CD4-positive, alpha-beta T cell treated with Interleukin-21 for 1 hour (primary cell): ENCODE measurements around the gene CENPP.

ENCODE experiments used
- DNase-seq: peaks from one replicate; pipeline ENCODE4 v3.0.0-alpha.2; 2020

CENPP gene

DNA sequence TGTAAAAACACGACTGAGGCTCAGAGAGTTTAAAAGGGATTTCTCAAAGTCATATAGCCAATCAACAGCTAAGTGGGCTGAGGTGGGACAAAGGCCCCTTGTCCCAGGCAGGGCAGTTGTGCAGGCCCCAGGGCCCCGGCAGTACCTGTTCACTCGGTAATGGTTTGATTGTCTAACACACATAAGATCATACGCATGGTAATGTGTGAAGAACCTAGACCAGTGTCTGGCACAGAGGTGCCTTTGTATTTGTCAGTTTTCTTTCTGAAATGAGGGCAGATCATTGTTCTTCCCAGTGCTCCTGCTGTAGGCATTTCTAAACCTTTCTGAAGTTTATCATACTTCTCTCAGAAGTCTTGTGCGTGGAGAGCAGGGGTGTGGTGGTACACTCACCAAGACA is 277.3 kb downstream of the CENPP start:
- DNase-seq, result no peak

DNA sequence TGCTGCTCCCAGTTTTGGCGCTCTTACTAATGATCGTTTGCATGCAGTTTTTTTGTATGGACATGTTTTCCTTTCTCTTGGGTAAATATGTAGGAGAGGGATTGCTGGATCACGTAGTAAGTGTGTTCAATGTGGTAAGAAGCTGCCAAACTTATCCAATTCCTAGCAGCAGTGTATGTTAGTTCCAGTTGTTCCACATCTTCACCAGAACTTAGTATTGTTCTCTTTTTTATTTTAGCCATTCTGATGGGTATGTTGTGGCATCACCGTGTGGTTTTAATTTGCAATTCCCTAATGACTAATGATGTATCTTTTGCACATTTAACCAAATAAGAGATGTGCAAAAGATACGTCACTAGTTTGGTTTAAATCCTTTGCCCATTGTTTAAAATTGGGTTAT is 278.2 kb downstream of the CENPP start:
- DNase-seq, result no peak

DNA sequence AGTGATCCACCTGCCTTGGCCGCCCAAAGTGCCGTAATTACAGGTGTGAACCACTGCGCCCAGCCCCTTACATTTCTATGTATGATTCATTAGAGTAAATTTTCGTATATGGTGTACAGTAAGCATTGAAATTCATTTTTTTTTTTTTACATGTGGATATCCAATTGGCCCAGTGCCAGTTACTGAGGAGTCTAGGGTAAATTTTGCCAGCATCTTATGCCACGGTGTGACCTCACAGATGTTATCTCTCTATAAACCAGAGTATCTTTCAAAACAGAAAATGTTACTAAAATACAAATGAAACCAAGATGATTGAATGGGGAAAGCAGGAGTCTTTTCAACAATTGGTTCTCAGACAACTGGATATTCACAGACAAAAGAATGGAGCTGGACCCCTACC is 279.5 kb downstream of the CENPP start:
- DNase-seq, result no peak

DNA sequence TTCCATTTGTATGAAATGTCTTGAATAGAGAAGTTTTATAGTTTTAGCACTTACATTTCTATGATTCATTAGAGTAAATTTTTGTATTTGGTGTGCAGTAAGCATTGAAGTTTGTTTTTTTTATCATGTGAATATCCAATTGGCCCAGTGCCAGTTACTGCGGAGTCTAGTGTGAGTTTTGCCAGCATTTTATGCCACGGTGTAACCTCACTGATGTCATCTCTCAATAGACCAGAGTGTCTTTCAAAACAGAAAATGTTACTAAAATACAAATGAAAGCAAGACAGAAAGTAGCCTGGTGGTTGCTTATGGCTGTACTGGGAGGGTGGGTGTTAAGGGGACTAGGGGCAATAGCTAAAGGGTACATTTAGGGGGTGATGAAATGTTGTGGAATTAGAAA is 281.3 kb downstream of the CENPP start:
- no peak for DNase-seq

DNA sequence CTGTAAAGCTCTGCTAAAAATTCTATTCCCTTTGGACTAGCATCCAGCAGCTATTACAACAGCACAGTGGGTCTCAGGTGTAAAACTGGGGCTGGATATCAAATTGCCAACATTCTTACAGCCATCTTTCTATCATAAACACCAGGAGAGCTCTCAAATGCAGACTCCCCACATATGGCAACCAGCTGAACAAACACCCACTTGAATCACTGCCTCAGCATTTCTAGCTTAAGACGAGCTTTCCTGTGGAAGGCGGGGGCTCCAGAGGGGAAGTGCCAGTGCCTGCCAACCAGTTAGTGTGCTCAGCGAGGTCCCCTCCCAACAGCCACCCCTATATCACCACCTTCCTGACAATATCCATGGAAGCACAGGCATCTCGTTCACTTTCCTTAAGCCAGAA is 282.0 kb downstream of the CENPP start:
- DNase-seq, result no peak

DNA sequence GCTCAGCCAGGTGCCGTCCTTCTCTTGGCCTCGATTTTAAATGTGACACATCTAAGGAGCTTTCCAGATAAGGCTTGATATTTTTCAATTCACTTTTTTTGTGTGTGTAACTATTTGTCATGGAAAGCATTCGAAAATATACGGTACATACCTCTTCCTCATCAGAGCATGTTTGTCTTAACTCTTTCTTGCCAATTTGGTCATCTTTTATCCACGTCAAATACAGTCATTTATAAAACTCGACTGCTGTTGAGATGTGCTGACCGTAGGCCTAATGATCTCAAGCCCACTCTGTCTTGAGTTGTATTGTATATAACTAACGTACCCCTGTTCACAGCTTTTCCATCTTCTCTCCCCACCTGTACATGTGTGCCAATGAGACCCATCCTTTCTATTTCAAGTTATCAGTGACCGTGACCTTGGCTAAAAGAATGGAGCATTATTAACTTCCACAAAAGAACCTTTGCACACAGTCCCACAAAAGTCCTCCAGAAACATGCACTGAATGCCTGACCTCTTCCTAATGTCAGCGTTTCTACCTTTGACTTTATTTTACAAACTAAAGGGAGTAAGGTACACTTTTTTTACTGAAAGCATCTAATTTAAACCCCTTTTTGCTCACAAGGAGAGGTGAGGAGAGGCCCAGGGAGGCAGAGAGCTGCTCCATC is 282.6 kb downstream of the CENPP start:
- DNase-seq, result no peak

DNA sequence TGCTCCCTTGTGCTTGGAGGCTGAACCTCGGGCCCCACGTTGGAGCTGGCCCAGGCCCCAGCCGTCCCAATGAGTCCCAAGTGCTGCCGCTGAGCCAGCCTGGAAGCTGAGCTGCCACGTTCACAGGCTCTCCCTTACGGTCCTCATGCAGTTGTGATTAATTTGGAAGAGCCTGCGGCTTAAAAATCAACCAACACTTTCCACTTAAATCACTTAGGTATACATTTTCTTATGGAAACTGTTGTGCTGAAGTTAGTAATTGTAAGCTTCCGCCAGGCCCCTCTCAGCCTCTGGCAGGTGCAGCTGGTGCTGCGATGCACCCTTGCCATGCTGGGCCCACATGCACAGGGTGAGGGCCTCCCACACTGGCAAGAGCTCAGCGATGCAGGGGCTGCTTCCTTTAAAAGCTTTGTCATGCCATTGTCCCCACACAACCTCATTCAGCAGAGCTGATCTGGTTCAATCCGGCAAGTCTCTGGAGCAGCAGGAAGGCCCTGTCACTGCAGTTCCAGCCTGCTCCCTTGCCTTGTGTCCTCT is 283.2 kb downstream of the CENPP start:
- no peak for DNase-seq

DNA sequence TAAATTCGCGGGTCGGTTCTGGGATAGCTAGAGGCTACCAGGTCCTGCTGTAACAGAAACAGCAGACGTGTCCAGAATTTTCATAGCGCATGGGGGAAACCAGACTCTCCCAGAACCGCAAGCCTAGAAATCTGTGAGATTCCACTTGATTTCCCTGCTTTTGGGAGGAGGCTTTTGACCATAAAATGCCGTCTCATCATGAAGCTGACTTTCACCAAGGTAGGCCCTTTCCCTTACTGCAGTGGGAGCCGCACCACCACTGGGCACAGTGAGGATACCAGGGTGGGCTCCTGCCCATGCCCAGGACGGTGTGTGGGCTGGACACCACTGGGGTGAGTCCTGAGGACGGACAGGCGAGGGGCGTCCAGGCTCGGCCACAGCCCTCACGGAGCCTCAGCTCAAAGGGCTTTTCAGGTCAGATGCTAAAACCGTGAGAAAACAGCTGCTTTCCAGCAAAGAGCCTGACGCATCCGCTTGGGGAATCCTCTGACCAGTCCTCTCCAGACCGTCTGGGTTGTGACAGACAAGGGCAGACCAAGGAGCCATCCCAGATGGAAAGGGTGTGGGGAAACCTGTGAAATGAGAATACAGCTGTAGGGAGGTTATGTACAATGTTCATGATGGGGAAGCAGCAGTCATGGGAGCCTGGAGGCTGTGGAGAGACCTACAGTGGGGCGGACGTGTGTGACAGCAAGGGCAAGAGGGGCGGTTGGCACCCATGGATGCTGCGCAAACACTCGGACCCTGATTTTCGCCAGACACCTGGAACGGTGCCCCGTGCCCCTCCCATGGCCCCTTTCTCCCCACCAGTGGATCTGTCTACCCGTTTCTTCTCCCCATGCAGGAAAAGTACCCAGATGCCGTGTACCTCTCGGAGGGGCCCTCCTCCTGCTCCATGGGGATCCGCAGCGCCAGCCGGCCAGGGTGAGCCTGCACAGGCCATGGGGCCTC is 285.0 kb downstream of the CENPP start:
- no peak for DNase-seq

DNA sequence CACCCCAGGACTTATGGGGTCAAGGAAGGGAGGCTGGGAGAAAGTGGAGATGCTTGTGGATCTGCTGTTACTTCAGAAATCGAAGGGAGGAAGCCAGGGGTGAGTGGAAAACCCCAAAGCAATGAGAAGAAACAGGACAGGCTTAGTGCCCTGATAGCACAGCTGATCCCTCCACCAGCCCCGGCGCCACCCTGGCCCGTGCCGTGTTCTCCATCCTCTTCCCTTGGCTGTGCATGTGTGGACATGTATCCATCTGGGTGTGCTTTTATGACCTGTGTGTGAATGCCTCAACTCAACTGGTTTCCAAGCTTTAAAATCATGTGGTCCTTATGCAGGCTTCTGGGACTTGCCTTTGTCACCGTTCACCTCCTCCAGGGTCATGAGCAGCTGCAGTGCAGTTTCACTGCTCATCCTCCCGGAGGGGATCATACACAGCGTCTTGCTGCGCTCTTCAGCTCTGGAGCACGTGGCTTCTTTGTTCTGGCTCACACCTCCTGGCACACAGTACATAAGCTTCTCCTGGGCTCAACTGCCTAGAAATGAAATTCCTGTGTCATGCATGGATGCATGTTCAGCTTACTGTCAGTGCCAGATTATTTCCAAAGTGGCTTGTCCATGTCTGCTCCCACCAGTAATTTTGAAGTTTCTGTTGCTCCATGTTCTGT is 286.0 kb downstream of the CENPP start:
- DNase-seq, result no peak

DNA sequence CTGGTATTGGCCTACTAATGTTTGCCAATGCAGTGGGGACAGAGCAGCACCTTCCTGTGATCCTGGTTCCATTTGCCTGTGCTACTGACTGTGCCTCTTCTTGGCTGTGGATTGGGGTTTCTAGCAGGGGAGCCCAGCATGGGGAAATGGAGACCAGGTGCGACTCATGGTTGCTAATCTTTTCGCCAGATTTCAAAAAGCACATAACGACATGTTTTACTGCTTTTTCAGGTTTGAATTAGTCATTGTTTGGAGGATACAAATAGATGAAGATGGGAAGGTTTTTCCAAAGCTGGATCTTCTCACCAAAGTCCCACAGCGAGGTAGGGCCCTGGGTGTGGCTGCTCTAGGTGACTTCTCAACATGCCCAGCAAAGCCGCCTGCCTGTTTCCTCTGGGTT is 286.5 kb downstream of the CENPP start:
- DNase-seq, result no peak

DNA sequence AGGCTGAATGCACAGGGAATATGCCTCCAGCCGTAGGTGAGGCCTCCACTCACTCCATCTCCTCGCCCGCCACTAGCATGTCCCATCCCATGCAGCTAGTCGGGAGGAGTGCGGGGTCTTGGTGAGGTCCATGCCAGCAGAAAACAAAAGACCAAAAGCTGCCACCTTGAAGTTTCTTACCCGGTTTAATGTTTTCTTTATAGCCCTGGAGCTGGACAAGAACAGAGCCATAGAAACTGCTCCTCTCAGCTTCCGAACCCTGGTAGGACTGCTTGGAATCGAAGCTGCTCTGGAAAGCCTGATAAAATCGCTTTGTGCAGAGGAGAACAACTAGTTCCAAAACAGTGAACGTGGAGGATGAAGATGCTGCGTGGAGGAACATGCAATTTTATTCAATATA is 287.1 kb downstream of the CENPP start:
- no peak for DNase-seq

DNA sequence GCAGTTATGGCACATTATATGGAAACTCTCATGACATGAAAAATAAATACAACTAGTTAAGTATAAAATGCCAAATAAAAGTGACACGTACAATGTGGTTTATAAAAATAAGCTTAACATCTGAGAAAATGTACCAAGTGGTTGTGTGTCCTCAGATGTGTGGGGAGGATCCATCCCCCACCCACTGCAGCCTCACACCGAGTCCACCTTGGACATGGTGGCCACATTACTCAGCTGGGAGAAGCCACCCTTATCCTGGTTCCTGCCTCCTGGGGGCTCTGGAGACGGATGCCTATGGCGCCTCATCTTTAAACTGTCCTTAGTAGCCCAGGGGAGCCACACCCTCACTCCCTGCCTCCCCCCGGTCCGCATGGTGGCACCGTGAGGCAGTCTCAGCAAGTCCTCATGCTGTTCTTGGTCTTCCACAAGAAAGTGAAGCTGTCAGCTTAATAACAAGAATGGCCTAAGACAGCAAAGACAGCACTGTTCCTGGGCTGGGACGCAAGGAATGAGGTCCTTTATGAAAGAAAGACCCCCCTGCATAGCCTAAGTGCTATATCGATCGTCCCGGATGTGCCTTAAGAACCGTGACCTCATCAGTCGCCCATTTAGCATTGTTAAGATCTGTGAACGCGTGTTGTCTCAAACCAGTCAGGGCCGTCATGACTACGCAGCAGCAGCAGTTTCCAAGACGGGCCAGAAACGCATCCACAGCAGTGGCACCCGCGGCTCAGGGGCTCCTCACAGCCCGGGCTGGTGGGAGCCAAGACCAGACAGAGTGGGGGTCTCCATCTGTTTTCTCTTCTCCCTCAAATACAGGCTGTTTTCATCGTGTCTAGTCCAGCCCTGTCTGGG is 287.7 kb downstream of the CENPP start:
- no peak for DNase-seq

DNA sequence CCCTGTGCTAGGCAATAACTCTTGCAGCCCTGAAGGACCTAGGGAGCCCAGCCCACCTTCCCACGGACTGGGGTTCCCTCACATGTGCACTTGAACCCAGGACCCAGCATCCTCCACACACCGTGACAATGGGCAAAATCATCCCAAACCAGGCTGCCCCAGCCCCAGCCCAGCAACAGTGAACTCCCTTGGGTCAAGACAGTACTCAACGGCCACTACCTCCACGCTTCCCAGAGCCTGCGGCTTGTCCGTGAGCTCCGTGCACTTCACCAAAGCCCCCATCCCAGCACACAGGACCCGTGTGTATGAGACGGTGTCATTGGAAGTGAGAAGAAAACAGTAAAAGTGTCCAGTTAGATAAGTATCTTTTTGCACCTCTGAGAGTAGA is 288.4 kb downstream of the CENPP start:
- DNase-seq, result no peak

DNA sequence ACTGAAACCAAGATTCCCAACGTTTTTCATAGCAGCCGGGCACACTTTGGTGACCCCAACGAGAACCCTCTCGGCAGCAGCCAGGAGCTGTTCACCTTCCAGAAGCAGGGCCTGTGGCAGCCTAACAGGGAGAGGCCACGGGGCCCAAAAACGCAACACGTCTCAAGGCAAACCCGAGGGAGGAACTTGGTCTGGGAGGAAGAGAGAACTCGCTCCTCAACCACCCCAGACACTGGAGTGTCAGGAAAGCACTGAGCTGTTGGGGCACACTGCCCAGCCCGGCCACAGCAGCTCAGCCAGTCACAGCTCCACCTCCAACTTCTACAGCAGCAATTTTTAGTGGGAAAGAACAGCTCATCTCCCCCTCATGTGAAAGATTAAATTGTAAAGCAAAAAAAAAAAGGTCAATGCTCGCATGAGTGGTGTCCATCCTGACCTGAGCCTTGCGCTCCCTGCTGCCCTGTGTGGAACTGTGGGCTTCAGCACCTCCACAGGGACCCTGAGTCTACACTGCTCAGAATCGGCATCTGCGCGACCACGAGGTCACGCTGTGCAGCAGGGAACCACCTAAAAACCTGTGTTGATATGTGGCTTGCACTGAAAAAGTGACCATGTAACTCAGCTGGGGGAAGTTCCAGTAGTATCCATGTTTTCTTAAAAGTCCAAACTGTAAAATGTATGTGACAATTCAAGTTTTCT is 289.2 kb downstream of the CENPP start:
- no peak for DNase-seq

DNA sequence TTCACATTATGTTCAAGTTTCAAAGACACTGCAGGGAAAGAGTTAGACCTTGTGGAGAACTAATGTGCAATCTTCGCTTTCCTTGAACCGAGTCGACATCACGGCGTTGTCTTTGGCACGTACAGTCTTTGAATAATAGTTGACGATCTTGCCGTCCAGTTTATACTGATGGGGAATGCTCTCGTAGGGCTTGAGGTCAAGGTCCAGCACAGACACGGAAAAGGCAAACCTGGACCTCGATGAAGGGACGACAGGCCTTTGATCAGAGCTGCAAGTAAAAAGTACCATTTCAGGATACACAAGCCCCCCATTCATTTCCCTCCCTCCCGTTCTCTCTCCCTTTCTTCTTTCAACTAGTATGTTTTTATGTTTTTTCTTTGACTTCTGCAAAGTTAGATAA is 290.0 kb downstream of the CENPP start:
- no peak for DNase-seq

DNA sequence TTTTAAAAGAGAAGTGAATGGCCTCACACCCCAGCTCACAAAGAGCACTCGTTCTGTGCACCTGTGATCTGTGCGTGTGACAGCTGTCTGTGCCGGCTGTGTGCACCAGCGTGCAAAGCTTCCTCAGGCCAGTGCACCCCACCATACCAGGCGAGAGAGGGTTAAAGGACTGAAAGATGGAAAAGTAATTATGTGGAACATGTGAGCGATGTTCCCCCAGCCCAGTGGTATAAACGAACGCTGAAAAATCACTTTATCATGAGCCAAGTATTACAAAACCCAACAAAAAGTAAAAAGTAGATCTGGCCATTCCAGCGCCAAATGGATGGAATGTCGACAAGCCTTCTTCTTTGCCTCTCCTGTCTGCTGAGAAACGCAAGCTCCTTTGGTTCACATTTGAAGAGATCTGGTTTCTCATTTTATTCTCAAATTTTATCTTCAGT is 290.5 kb downstream of the CENPP start:
- DNase-seq, result no peak

DNA sequence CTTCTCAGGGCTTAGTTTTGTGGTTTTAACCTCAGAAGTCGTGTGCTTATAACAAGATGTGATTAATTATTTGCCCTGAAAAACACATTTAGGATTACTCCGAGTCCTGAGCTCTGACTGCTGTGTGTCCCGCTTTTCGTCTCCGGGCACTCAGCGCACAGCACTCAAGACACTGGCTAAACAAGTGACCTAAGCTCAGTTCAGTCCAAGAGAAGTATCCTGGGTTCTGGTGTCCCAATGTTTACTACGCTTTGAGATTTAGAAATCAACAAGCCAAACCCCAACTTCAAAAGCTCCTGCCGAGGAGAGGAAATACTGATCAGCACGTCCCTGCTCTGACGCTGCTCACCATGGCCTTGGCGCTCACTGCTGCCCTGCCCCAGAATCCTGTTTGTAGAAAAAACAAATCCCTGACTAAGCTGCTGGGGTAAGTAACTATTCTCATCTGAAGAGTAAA is 290.9 kb downstream of the CENPP start:
- DNase-seq, result no peak

DNA sequence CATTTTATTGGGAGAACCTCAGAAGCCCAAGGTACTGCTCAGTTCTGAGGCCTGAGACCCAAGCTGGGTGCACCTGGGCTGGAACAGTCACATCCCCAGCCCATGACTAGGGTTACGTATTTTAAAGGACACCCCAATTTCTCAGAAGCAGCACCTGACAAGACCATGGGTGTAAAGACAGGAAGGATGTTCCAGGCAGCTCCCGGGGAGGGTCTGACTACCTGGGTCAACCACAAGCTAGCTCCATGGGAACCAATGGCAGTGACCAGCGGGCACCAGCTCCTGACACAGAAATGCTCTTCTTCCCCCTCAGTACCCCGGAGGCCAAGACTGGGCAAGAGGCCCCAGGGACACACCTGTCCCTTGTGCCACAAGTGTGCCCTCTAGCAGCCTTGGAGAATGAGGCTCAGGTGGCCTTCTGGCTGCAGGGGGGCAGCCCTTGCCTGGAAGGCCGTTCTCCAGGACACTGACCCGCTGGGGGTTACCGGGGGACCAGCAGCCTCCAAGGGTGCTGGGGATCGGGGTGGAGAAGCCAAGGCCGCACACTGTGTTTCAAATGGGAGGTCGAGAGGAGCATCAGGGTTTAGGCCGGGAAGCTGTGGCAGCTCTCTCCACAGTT is 291.6 kb downstream of the CENPP start:
- no peak for DNase-seq

DNA sequence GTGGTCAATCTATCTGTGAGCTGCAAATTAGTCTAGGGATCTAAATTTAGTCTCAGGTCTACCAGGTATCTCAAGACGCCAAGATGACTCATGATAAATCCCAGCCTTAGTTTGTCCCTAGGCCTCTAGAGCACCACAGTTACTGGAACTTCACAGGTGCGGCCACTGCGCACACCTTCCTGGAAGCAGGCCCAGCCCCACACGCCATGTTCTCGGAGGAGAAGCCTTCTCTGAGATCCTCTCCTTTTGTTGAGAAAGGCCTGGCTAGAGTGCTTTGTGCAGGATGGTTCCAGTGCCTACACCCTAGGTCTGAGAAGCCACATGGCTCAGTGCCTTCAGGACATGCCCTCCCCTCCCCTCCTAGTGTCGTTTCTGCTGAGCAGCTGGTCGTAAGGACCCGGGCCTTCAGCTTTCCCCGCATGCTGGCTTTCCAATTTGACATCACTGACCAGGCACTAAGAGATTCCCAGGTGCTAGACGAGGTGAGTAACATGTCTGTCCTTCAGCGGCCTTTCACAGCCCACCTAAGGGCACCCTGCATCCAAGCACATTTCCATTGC is 292.3 kb downstream of the CENPP start:
- DNase-seq, result no peak

DNA sequence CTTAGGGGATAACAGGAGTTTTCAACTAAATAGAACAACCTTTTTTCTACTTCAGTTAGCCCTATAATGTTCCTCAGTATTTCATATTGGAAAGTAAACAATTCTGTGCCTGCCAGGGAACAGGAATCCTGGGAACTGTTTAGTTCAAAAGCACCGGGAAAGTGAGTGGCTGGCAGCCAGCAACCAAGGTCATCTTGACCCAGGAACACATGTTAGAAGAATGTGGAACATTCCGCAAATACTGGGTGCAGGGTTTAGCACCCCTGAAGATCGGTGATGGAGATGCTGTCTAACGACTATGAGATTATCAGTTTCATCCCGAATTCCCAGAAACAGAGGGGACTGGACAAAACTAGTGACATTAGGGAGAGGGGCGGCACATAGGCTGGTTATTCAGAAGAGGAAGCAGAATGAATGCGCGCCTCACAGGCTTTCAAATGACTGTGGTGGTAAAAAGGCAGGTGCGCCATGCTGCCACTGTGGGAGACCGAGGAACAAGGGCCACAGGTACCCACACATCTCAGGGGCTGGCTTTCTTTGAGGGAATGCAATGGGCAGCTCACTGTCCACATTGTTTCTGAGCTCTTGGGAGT is 293.0 kb downstream of the CENPP start:
- no peak for DNase-seq
